Mesendoderm (in vitro differentiated cells): ENCODE measurements around the gene OR52W1.

ENCODE experiments used
- DNase-seq: peaks from one replicate; pipeline ENCODE4 v3.0.0; 2013
- H2AK5ac ChIP-seq: 2 replicates; pipeline ENCODE4 v1.6.1; 2013; ENCODE audit warnings: low read length, inconsistent platforms
- H2BK120ac ChIP-seq: 2 replicates; pipeline ENCODE4 v1.6.1; 2013; ENCODE audit warnings: low read depth, mild to moderate bottlenecking, low read length, moderate library complexity, mixed read lengths
- H2BK15ac ChIP-seq: replicated peaks from 2 replicates; pipeline ENCODE4 v1.6.1; 2013; ENCODE audit warnings: low read depth, mild to moderate bottlenecking, moderate library complexity
- H2BK5ac ChIP-seq: 2 replicates; pipeline ENCODE4 v1.6.1; 2013; ENCODE audit warnings: low read length, inconsistent platforms
- H3K18ac ChIP-seq: 2 replicates; pipeline ENCODE4 v1.6.1; 2013; ENCODE audit warnings: mild to moderate bottlenecking, low read length, mixed read lengths
- H3K23ac ChIP-seq: one replicate; pipeline ENCODE4 v1.6.1; 2013; ENCODE audit warnings: low read length
- H3K27ac ChIP-seq: 2 replicates; pipeline ENCODE4 v1.5.1; 2013; ENCODE audit warnings: low read depth, mild to moderate bottlenecking, inconsistent platforms, low read length, moderate library complexity
- H3K27me3 ChIP-seq: 2 replicates; pipeline ENCODE4 v1.6.1; 2013; ENCODE audit warnings: low read length, control low read depth, mild to moderate bottlenecking, inconsistent platforms; ENCODE audit not compliant: insufficient read depth, poor library complexity
- H3K36me3 ChIP-seq: 2 replicates; pipeline ENCODE4 v1.6.1; 2013; ENCODE audit warnings: low read length, inconsistent platforms; ENCODE audit not compliant: control insufficient read depth, insufficient read depth
- H3K4ac ChIP-seq: one replicate; pipeline ENCODE4 v1.6.1; 2013; ENCODE audit warnings: low read depth, mild to moderate bottlenecking, low read length, moderate library complexity
- H3K4me1 ChIP-seq: 2 replicates; pipeline ENCODE4 v1.6.1; 2013; ENCODE audit warnings: low read depth, low read length, inconsistent platforms; ENCODE audit not compliant: control insufficient read depth
- H3K4me2 ChIP-seq: 2 replicates; pipeline ENCODE4 v1.6.1; 2013; ENCODE audit warnings: low read length
- H3K4me3 ChIP-seq: 2 replicates; pipeline ENCODE4 v1.5.1; 2013; ENCODE audit warnings: mild to moderate bottlenecking, low read length
- H3K56ac ChIP-seq: one replicate; pipeline ENCODE4 v1.6.1; 2013; ENCODE audit warnings: low read length
- H3K79me1 ChIP-seq: 2 replicates; pipeline ENCODE4 v1.6.1; 2013; ENCODE audit warnings: low read length, inconsistent platforms
- H3K79me2 ChIP-seq: 2 replicates; pipeline ENCODE4 v1.6.1; 2013; ENCODE audit warnings: mild to moderate bottlenecking, low read length; ENCODE audit not compliant: control insufficient read depth, insufficient read depth
- H3K9ac ChIP-seq: 2 replicates; pipeline ENCODE4 v1.6.1; 2013; ENCODE audit warnings: low read length, inconsistent platforms
- H4K5ac ChIP-seq: one replicate; pipeline ENCODE4 v1.6.1; 2013; ENCODE audit warnings: low read length
- H4K8ac ChIP-seq: one replicate; pipeline ENCODE4 v1.6.1; 2013; ENCODE audit warnings: low read depth, mild to moderate bottlenecking, control low read depth, low read length, moderate library complexity
- WGBS: extraction: QIAGEN DNeasy Blood & Tissue Kit; methylation state at CpG from one replicate; pipeline ENCODE4 v1.1.7; 2013; ENCODE audit warnings: low lambda C conversion rate, missing lambda C conversion rate; ENCODE audit not compliant: insufficient coverage; ENCODE audit errors: extremely low coverage; 5-methylcytosine and 5-hydroxymethylcytosine counted together

The OR52W1 gene

GRCh38 chr11:6232899-6233298, 33.9 kb downstream of the OR52W1 start:
- Histone ChIP-seq H3K27me3 (no peaks in the 10 kb centered on the region), H3K18ac (no peak overlapping the region), H3K4me2 (no peak overlapping the region), H4K8ac (no peak overlapping the region), H3K23ac (no peak overlapping the region), H3K4me3 (no peak overlapping the region), H3K79me2 (peaks cover 17% of the 10 kb centered on the region), H3K36me3 (no peaks in the 10 kb centered on the region), H3K56ac (no peak overlapping the region), H2BK5ac (no peak overlapping the region), H3K4me1 (peaks cover 9% of the 10 kb centered on the region), H4K5ac (no peak overlapping the region), H2BK120ac (no peak overlapping the region), H3K79me1 (peaks cover 23% of the 10 kb centered on the region), H2BK15ac (no peak overlapping the region), H3K27ac (no peak overlapping the region), H3K9ac (no peak overlapping the region), H2AK5ac (no peak overlapping the region), H3K4ac (no peak overlapping the region)
- DNase-seq, result no peak

DNA sequence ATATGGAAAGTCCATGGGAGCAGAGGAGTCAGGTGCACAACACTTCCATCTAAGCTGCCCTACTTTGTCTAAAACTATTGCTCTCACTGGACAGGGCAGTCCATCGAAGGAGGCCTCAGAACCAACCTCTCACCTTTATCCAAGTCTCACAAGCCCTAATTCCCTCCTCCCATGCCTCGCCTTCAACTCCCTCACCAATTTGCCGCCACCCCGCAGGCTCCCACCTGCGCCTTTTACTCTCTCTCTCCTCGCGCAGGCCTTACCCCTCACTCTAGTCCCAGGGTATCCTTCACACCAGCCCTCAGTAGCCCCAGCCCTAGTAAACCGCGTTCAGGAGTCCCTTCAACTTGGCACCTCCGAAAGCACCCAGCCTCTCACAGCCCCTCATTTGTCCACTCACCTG, 35.0 kb downstream of the OR52W1 start:
- no peak overlapping the region for H4K8ac ChIP-seq
- no CpG with 5 or more reads among the region's 10 CpGs for WGBS

GRCh38 chr11:6234387-6235107, 35.5 kb downstream of the OR52W1 start, which contains the start of gene FHIP1B:
Gene FHIP1B (minus strand): TSS chr11:6234636. CDS start chr11:6224516, 10,120 bp downstream.
- peaks cover 16% of the 10 kb centered on the region for H3K4me1 ChIP-seq
- no peak within 1 kb of the TSS for H2BK120ac ChIP-seq
- H3K27ac ChIP-seq, result peak within 1 kb of the TSS; percentile 62
- no peak within 1 kb of the TSS for H4K8ac ChIP-seq
- peak within 1 kb of the TSS; percentile 59 for H3K4me2 ChIP-seq
- no peak within 1 kb of the TSS for H2AK5ac ChIP-seq
- H4K5ac ChIP-seq, result no peak within 1 kb of the TSS
- peak within 1 kb of the TSS; percentile 91 for H3K9ac ChIP-seq
- peak within 1 kb of the TSS; percentile 98 for H3K4me3 ChIP-seq
- no peak within 1 kb of the TSS for H3K23ac ChIP-seq
- H3K36me3 ChIP-seq, result no peaks in the 10 kb centered on the region
- H3K4ac ChIP-seq, result peak within 1 kb of the TSS; percentile 38
- DNase-seq, result peak; percentile 100
- no CpG with 5 or more reads among the region's 62 CpGs for WGBS
- H3K79me1 ChIP-seq, result peaks cover 17% of the 10 kb centered on the region
- peaks cover 13% of the 10 kb centered on the region for H3K79me2 ChIP-seq
- H2BK5ac ChIP-seq, result peak within 1 kb of the TSS; percentile 55
- no peaks in the 10 kb centered on the region for H3K27me3 ChIP-seq
- H3K56ac ChIP-seq, result peak within 1 kb of the TSS; percentile 97
- peak within 1 kb of the TSS; percentile 51 for H3K18ac ChIP-seq
- no peak within 1 kb of the TSS for H2BK15ac ChIP-seq

More for the DNA sequence above, 35.0 kb downstream of the OR52W1 start:
- Histone ChIP-seq H4K5ac (no peak overlapping the region), H3K27me3 (no peaks in the 10 kb centered on the region), H3K27ac (no peak overlapping the region), H2BK5ac (peak overlapping the region; percentile 51), H3K4me1 (peaks cover 11% of the 10 kb centered on the region), H3K79me2 (peaks cover 14% of the 10 kb centered on the region), H3K4ac (no peak overlapping the region), H3K4me2 (peak overlapping the region; percentile 34), H3K9ac (peak overlapping the region; percentile 91), H3K18ac (no peak overlapping the region), H2AK5ac (no peak overlapping the region), H3K36me3 (no peaks in the 10 kb centered on the region), H3K56ac (peak overlapping the region; percentile 97), H2BK120ac (no peak overlapping the region), H3K23ac (no peak overlapping the region), H2BK15ac (no peak overlapping the region), H3K4me3 (peak overlapping the region; percentile 98), H3K79me1 (peaks cover 19% of the 10 kb centered on the region)
- no peak for DNase-seq

DNA sequence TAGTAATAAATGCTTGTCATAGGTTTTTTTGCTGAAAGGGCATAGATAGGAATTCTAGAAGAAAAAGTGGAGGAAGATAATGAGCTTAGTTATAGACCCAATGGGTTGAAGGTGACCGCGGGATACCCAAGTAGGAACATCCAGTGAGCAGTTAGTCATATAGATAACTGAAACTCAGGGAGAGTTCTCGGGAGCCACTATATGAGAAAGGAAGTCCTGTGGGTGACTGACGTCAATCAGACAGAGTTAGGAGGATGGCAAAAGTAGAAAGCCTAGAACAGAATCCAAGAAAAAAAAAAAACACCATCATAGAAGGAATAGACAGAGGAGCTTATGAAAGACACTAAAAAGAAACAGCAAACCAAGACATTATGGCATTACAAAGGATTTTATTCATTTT, 38.2 kb downstream of the OR52W1 start:
- Histone ChIP-seq H3K56ac (no peak overlapping the region), H3K36me3 (no peaks in the 10 kb centered on the region), H3K4me1 (peaks cover 14% of the 10 kb centered on the region), H3K9ac (no peak overlapping the region), H3K4me3 (no peak overlapping the region), H3K27ac (no peak overlapping the region), H4K8ac (no peak overlapping the region), H3K4ac (no peak overlapping the region), H3K4me2 (no peak overlapping the region), H3K27me3 (no peaks in the 10 kb centered on the region), H2AK5ac (no peak overlapping the region), H2BK120ac (no peak overlapping the region), H3K79me1 (peaks cover 12% of the 10 kb centered on the region), H4K5ac (no peak overlapping the region), H2BK15ac (no peak overlapping the region), H3K23ac (no peak overlapping the region), H3K79me2 (peaks cover 10% of the 10 kb centered on the region), H2BK5ac (no peak overlapping the region), H3K18ac (no peak overlapping the region)
- WGBS, result no CpG with 5 or more reads among the region's 4 CpGs
- no peak for DNase-seq

DNA sequence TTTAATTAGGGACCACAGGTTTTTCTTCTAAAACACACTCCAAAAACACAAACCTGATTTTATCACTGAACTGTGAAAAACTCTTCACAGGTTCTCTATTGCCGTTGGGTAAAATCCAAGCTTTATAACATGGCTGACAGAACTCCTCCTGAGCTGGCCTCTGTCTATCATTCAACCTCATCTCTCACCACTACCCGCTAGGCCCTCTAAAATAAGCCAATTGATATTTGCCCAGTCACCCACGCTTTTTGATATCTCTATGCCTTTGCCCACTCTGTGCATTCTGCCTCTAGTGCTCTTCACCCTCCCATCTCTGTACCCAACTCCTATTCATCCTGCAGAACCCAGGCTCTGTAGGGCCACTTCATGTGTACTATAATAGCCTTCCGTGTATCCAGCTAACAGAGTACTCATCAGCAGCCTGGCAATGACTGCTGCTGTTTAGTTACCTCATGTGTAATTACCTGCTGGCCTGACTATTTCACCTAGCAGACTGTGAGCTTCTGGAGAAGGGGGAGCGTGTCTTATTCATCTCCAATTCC, 38.8 kb downstream of the OR52W1 start:
- no peak overlapping the region for H3K4ac ChIP-seq
- no peak overlapping the region for H4K5ac ChIP-seq
- WGBS, result no CpG with 5 or more reads among the region's 5 CpGs
- H3K27ac ChIP-seq, result no peak overlapping the region
- H3K4me1 ChIP-seq, result peaks cover 14% of the 10 kb centered on the region
- peak overlapping the region; percentile 1 for H3K56ac ChIP-seq
- no peak overlapping the region for H3K9ac ChIP-seq
- peaks cover 10% of the 10 kb centered on the region for H3K79me2 ChIP-seq
- H3K79me1 ChIP-seq, result peaks cover 12% of the 10 kb centered on the region
- no peaks in the 10 kb centered on the region for H3K36me3 ChIP-seq
- no peaks in the 10 kb centered on the region for H3K27me3 ChIP-seq
- H4K8ac ChIP-seq, result no peak overlapping the region
- H2BK15ac ChIP-seq, result no peak overlapping the region
- no peak for DNase-seq
- H3K23ac ChIP-seq, result no peak overlapping the region
- no peak overlapping the region for H2BK120ac ChIP-seq
- H3K4me3 ChIP-seq, result no peak overlapping the region
- H3K4me2 ChIP-seq, result no peak overlapping the region
- H2AK5ac ChIP-seq, result no peak overlapping the region
- H2BK5ac ChIP-seq, result no peak overlapping the region
- H3K18ac ChIP-seq, result no peak overlapping the region
